ENCODE measurements around the gene PXMP2. TPM values are rescaled to one million over a fixed set of nuclear protein-coding genes. Genes with fewer than 3 reads are reported as not detected.

Gene PXMP2
- total RNA-seq, 1 donor from 2014 or later, result 16.9 TPM

- TF ChIP-seq CTCF (IDR thresholded peaks at IDR 0.05), result no peak
- Histone ChIP-seq H3K4me3 (no peak overlapping the region), H3K27me3 (ENCODE audit: low read depth) (no peaks in the 10 kb centered on the region), H3K9me3 (no peaks in the 10 kb centered on the region), H3K27ac (no peak overlapping the region), H3K36me3 (peaks cover 76% of the 10 kb centered on the region), H3K4me1 (no peaks in the 10 kb centered on the region)
- no peak for ATAC-seq
- no peak for DNase-seq
- intact Hi-C loops (cut with DNase I), result no loop called here
Observed at GRCh38 chr12:132641811-132642650, 45.4 kb upstream of the PXMP2 start.

DNA sequence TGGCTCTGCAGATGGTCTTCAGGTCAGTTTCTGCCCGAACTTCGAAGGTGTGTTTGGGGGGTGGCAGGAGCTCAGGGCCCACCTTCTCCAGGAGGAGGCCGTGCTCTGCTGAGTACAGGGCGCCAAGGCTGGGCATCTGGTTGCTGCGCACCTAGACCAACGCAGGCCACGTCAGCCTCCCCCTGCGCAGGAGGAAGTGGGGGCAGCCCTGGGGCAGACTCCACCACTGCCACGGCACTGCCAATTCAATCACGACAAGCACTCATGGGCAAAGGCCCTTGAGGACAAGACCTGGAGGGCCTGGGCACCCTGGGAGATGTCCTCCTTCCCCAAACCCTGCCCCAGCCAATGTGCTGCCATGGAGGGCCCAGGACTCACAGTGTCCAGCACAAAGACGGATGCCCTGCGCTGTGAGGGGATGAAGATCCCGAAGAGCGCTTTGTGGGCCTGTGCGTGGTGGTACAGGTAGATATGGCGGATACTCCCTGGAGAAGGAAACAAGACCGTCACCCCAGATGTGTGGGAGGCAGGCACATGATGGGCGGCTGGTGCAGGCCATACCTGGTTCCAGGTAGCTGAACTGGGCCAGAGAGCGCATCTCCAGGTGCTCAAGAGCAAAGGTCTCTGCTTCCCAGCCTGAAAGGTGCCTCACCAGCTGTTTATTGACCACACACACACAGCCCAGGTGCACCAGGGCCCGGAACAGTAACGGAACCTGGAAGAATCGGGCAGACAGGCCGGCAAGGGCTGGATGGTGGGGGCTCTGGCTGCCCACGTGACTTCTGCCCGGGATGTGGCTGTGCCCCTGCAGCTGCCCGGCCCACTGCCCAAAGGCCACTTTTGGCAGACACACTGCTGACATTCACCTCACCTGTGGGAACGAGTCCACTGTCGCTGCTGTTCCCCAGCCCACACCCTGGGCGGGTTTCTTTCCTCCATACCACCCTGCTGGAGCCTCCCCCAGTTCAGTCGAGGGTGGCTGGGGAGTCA, 44.2 kb upstream of the PXMP2 start:
- Histone ChIP-seq H3K4me3 (no peak overlapping the region), H3K27ac (no peak overlapping the region), H3K4me1 (no peaks in the 10 kb centered on the region), H3K9me3 (no peaks in the 10 kb centered on the region), H3K27me3 (ENCODE audit: low read depth) (no peaks in the 10 kb centered on the region), H3K36me3 (peaks cover 74% of the 10 kb centered on the region)
- ATAC-seq, result no peak
- no peak for TF ChIP-seq CTCF (IDR thresholded peaks at IDR 0.05)
- intact Hi-C loops (cut with DNase I), result no loop called here
- no peak for DNase-seq

DNA sequence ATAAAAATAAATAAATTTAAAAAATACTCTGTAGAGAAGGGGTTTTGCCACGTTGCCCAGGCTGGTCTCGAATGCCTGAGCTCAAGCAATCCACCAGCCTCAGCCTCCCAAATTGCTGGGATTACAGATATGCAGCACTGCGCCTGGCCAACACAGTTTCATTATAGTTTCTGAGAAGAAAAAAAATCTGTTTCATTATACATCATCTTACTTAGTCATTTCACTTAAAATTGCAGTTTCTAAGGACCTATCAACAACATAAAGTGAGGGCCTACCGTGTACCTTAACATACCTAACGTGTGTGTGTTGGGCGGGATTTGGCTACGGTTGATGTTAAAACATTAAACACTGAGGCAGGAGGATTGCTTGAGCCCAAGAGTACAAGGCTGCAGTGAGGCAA, 40.5 kb upstream of the PXMP2 start:
- no peak overlapping the region for H3K27ac ChIP-seq
- DNase-seq (no peak), ATAC-seq (no peak)
- H3K27me3 ChIP-seq (ENCODE audit: low read depth), result no peaks in the 10 kb centered on the region
- H3K4me3 ChIP-seq, result no peak overlapping the region
- peaks cover 64% of the 10 kb centered on the region for H3K36me3 ChIP-seq
- H3K4me1 ChIP-seq, result no peaks in the 10 kb centered on the region
- no peak for TF ChIP-seq CTCF (IDR thresholded peaks at IDR 0.05)
- H3K9me3 ChIP-seq, result no peaks in the 10 kb centered on the region
- intact Hi-C loops (cut with DNase I), result no loop called here

GRCh38 chr12:132647858-132648257, 39.5 kb upstream of the PXMP2 start:
- no peaks in the 10 kb centered on the region for H3K9me3 ChIP-seq
- intact Hi-C loops (cut with DNase I), result no loop called here
- DNase-seq, result no peak
- no peak for TF ChIP-seq CTCF (IDR thresholded peaks at IDR 0.05)
- H3K4me3 ChIP-seq, result no peak overlapping the region
- H3K27me3 ChIP-seq (ENCODE audit: low read depth), result no peaks in the 10 kb centered on the region
- H3K27ac ChIP-seq, result no peak overlapping the region
- no peak for ATAC-seq
- no peaks in the 10 kb centered on the region for H3K4me1 ChIP-seq
- peaks cover 61% of the 10 kb centered on the region for H3K36me3 ChIP-seq

GRCh38 chr12:132648616-132649225, 38.7 kb upstream of the PXMP2 start:
- Histone ChIP-seq H3K4me3 (no peak overlapping the region), H3K36me3 (peaks cover 61% of the 10 kb centered on the region), H3K9me3 (no peaks in the 10 kb centered on the region), H3K27me3 (ENCODE audit: low read depth) (no peaks in the 10 kb centered on the region), H3K4me1 (no peaks in the 10 kb centered on the region), H3K27ac (no peak overlapping the region)
- DNase-seq, result no peak
- TF ChIP-seq CTCF (IDR thresholded peaks at IDR 0.05), result no peak
- ATAC-seq, result no peak
- intact Hi-C loops (cut with DNase I), result no loop called here
